Renal pelvis (tissue), 4 donors: ENCODE data around the gene KHK. TPM values are rescaled to one million over a fixed set of nuclear protein-coding genes. Genes with fewer than 3 reads are reported as not detected.

Experiments
- DNase-seq: peaks from one replicate; pipeline ENCODE4 v3.0.0-alpha.2; 2013
- polyA plus RNA-seq, 3 donors: library from polyadenylated mRNA; unstranded; fragments of 120-200 nt; gene quantifications; one replicate each; pipeline ENCODE4 v1.2.1, GENCODE V29; 2013; ENCODE audit not compliant: insufficient read length in 3 of 3

Gene KHK
- polyA plus RNA-seq, 3 donors: 57.6 to 62.8 (median 60.6) TPM

- DNase-seq: peak; percentile 48
These were observed 62.3 kb downstream of the KHK start, which contains the start of gene TCF23 for GRCh38 chr2:27148801-27149439. TCF23 (plus strand) TSS chr2:27149004; CDS start chr2:27149134, 130 bp downstream.

- DNase-seq: no peak
These were observed 63.2 kb downstream of the KHK start for GRCh38 chr2:27149570-27150405.

Other genes starting within 250 kb of the KHK start
- gene DPYSL5, start 238.6 kb upstream of the KHK start, polyA plus RNA-seq: 10 to 100 TPM in 1 of 3 donors, 1 to 10 TPM in 2; 7.2 to 10.6 (median 8.6) TPM
- 10 to 100 TPM; 12.9 to 17.5 (median 14.3) TPM for gene MAPRE3, start 116.1 kb upstream of the KHK start, polyA plus RNA-seq
- 10 to 100 TPM; 62.3 to 68.9 (median 66.7) TPM for gene TMEM214, start 53.8 kb upstream of the KHK start, polyA plus RNA-seq
- 10 to 100 TPM; 67.1 to 68.4 (median 67.5) TPM for gene AGBL5, start 35.1 kb upstream of the KHK start, polyA plus RNA-seq
- 100 to 1,000 TPM; 228 to 288 (median 247) TPM for gene OST4, start 15.1 kb upstream of the KHK start, polyA plus RNA-seq
- gene EMILIN1, start 8.2 kb upstream of the KHK start, polyA plus RNA-seq: 100 to 1,000 TPM in 2 of 3 donors, 10 to 100 TPM in 1; 70.9 to 135 (median 102) TPM
- gene CGREF1, start 32.4 kb downstream of the KHK start, polyA plus RNA-seq: 1 to 10 TPM; 5.7 to 8.1 (median 7.5) TPM
- gene ABHD1, start 37.0 kb downstream of the KHK start, polyA plus RNA-seq: 1 to 10 TPM; 1.3 to 2.5 (median 1.4) TPM
- 10 to 100 TPM; 49.2 to 59.0 (median 51.6) TPM for gene PREB, start 47.9 kb downstream of the KHK start, polyA plus RNA-seq
- not detected for gene PRR30, start 52.6 kb downstream of the KHK start, polyA plus RNA-seq
- gene TCF23, start 62.2 kb downstream of the KHK start, polyA plus RNA-seq: under 1 TPM; 0.50 to 0.66 (median 0.55) TPM
- gene ATRAID, start 125.3 kb downstream of the KHK start, polyA plus RNA-seq: 100 to 1,000 TPM; 158 to 166 (median 164) TPM
- 10 to 100 TPM; 46.6 to 56.2 (median 48.8) TPM for gene SLC5A6, start 125.5 kb downstream of the KHK start, polyA plus RNA-seq
- 10 to 100 TPM; 58.5 to 59.9 (median 58.9) TPM for gene CAD, start 130.6 kb downstream of the KHK start, polyA plus RNA-seq
- 10 to 100 TPM in 2 of 3 donors, 1 to 10 TPM in 1; 7.6 to 13.2 (median 10.8) TPM for gene SLC30A3, start 176.3 kb downstream of the KHK start, polyA plus RNA-seq
- 1 to 10 TPM in 2 of 3 donors, under 1 TPM in 1; 0.60 to 2.6 (median 1.4) TPM for gene DNAJC5G, start 188.7 kb downstream of the KHK start, polyA plus RNA-seq
- 1 to 10 TPM; 4.4 to 8.2 (median 7.6) TPM for gene TRIM54, start 195.7 kb downstream of the KHK start, polyA plus RNA-seq
- 1 to 10 TPM in 2 of 3 donors, under 1 TPM in 1; 0.62 to 1.6 (median 1.0) TPM for gene UCN, start 221.7 kb downstream of the KHK start, polyA plus RNA-seq
- 10 to 100 TPM; 72.3 to 89.1 (median 88.3) TPM for gene MPV17, start 236.3 kb downstream of the KHK start, polyA plus RNA-seq